Measurements from ENCODE around the gene CCDC187. TPM values are rescaled to one million over a fixed set of nuclear protein-coding genes. Genes with fewer than 3 reads are reported as not detected.

CCDC187 gene
- polyA plus RNA-seq, 3 donors: 2.7 to 4.6 (median 3.6) TPM

- DNase-seq: no peak
These were observed 77.0 kb downstream of the CCDC187 start for GRCh38 chr9:136226680-136227407.

- no peak for DNase-seq
These were observed 77.9 kb downstream of the CCDC187 start for GRCh38 chr9:136225748-136226679.

- DNase-seq: no peak
These were observed 78.5 kb downstream of the CCDC187 start for GRCh38 chr9:136225366-136225747.

GRCh38 chr9:136223871-136224640 lies 79.8 kb downstream of the CCDC187 start:
- no peak for DNase-seq

- no peak for DNase-seq
These were observed 81.0 kb downstream of the CCDC187 start for GRCh38 chr9:136222906-136223285.

GRCh38 chr9:136222166-136222905 lies 81.6 kb downstream of the CCDC187 start:
- DNase-seq: no peak

GRCh38 chr9:136220017-136220729 lies 83.7 kb downstream of the CCDC187 start:
- no peak for DNase-seq

- no peak for DNase-seq
These were observed 84.6 kb downstream of the CCDC187 start for GRCh38 chr9:136219276-136219675.

- no peak for DNase-seq
These were observed 85.2 kb downstream of the CCDC187 start for GRCh38 chr9:136218673-136219072.

GRCh38 chr9:136218271-136218670 lies 85.6 kb downstream of the CCDC187 start:
- DNase-seq: no peak

- no peak for DNase-seq
These were observed 87.2 kb downstream of the CCDC187 start for GRCh38 chr9:136216541-136217244.

GRCh38 chr9:136213733-136214132 lies 90.2 kb downstream of the CCDC187 start:
- DNase-seq: no peak

- DNase-seq: no peak
These were observed 91.4 kb downstream of the CCDC187 start for GRCh38 chr9:136212345-136212950.

- DNase-seq: no peak
These were observed 92.2 kb downstream of the CCDC187 start for GRCh38 chr9:136211441-136212344.

GRCh38 chr9:136211006-136211405 lies 92.9 kb downstream of the CCDC187 start:
- DNase-seq: no peak

- no peak for DNase-seq
These were observed 93.6 kb downstream of the CCDC187 start for GRCh38 chr9:136210276-136210675.

GRCh38 chr9:136209786-136210185 lies 94.1 kb downstream of the CCDC187 start:
- DNase-seq: no peak

GRCh38 chr9:136209232-136209631 lies 94.7 kb downstream of the CCDC187 start:
- DNase-seq: no peak

GRCh38 chr9:136208675-136209074 lies 95.2 kb downstream of the CCDC187 start:
- no peak for DNase-seq

Data from renal pelvis (tissue), 4 donors.